CD4-positive, alpha-beta T cell treated with Interleukin-4 for 1 hour (primary cell): ENCODE measurements around the gene ALKAL2.

ENCODE experiments used
- DNase-seq, 2 donors: peaks; one replicate each; pipeline ENCODE4 v3.0.0-alpha.2; 2020 to 2022

ALKAL2 gene

DNA sequence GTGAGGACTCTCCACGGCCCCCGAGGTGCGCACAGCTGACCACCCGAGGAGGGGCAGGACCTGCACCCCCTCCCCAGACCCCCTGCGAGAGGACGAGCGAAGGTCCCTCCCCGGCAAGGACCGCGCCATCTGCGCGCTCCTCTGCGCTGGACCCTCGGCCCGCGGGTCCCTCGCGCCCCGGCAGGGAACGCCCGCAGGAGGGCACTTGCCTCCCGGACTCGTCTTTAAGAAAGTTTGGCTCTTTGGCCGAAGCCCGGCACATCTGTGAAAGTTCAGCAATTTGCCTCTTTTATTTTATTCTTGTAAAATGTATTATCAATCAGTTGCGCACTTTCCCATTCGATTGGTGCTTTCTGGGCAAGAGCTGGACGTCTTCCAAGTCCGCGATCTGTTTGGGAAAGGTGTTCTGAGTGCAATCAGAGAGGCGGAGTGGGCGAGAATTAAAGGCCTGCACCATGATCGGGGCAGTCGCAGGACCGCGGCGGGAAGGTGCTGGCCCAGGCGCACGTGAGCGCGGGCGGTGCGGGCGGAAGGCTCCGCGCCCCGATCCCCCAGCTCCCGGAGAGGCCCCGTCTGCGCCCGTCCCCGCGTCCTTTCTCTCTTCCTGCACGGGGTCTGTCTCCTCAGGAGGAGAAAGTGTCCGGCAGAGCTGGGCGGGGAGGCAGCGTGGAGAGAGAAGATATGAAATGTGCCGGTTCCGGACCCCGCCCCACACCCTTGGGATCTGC, 1.6 kb upstream of the ALKAL2 start:
- no peak for DNase-seq

GRCh38 chr2:288758-289361, 969 bp upstream of the ALKAL2 start:
- no peak for DNase-seq

- DNase-seq: no peak
Measured at GRCh38 chr2:287471-287885, 413 bp downstream of the ALKAL2 start.

DNA sequence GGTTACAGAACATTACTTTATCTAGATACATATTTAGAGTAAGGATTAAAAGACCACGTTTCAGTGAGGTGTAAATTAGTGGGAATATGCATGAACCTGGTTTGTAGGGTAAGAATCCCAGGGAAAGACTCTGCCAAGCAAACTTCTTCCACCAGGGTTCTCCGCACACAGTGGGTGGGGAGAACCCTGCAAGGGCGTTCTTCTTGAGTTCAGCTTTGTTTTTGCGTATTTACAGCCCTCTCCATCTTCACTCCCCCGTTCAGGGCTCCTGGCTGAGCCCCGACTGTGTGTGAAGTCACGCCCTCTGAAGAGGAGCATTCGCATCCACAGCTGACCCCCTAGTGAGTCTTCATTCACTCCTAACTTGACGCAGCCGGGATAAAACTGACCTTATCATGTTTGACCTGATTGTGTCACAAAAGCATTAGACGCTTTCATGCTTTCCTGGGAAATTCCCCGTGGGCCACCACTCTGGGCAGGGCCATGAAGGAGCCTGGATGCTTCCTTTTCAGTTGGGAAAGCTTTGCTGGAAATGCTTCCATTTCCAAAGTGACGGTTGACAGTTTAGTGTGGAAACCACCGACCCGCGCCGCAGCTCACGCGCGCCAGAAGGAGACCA, 1.0 kb downstream of the ALKAL2 start:
- no peak for DNase-seq

DNA sequence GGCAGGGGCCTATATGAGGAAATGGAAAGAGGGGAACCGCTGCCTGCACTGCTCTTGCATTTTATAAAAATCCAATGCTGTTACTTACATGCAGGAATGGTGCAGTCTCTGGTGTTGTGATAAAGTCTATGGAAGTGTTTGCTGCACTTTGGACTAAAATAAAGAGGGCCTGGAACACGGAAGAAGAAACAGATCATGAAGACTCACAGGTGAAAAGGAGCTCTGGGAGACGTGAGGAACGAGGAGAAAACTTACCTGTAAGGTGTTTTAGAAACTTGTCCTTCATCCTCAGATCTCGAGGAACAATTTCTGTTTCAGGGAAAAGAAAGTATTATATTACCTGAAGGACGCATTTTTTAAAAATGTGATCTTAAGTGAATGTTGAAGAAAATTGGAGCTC, 1.9 kb downstream of the ALKAL2 start:
- no peak for DNase-seq

DNA sequence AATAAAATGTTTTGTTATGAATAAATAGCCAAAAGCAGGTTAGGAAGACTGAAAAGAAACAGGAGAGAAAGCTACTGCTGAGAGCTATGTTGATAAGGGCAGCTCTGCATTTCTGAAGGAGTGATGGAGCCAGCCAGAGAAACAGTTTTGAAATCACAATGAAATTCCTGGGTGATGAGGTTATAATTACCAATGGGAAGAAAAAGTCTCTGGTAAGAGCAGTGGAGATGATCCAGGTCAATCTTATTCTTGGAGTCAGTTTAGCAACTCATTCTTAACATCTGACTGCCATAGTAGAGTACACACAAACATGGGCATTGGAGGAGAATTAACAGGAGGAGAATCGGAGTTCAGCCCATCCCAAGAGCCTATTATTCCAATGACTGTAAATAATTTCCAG, 2.4 kb downstream of the ALKAL2 start:
- DNase-seq: no peak

- DNase-seq: no peak
Measured at GRCh38 chr2:284896-285492, 2.9 kb downstream of the ALKAL2 start.

GRCh38 chr2:283996-284794, 3.7 kb downstream of the ALKAL2 start:
- no peak for DNase-seq

- no peak for DNase-seq
Measured at GRCh38 chr2:282371-283263, 5.3 kb downstream of the ALKAL2 start.

DNA sequence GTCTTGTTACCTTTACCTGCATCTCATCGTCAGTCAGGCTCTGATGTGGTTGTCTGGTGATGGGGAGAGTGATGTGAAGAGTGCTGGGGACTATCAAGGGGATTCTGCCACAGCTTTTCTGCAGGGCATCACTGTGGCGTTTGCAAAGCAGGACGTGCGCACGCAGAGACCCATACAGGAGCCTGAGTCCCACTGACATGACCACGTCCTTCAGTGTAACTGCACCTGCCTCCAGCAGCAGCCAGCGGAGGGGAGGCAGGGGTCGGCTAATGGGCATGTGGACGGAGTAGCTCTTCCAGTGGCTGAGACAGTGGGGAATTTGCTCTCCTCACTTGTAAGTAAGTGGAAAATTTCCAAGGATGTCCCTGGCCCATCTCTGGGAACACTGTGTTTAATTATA, 6.5 kb downstream of the ALKAL2 start:
- DNase-seq: no peak

DNA sequence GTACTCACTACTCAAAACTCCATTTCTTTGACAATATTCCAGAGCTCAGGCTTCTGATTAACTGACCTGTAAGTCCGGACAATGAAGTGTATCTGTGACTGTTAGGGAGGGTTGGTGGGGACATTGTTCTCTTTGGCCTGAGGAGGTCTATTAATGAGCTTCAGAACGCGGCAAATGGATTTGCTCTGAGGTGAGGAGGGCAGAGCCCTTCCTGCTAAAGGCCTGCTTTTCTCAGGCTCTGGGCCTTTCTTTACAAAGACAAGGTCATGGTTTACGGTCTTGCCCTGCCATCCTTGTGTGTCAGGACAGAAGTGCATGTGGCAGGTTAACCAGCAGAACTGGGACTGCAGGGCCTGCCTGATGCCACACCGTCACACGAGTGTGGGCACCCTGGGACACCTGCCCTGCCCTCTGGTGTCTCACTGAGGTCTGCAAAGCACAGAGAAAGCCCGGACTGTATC, 7.2 kb downstream of the ALKAL2 start:
- DNase-seq: no peak

- DNase-seq: no peak
Measured at GRCh38 chr2:279956-280649, 7.8 kb downstream of the ALKAL2 start.

DNA sequence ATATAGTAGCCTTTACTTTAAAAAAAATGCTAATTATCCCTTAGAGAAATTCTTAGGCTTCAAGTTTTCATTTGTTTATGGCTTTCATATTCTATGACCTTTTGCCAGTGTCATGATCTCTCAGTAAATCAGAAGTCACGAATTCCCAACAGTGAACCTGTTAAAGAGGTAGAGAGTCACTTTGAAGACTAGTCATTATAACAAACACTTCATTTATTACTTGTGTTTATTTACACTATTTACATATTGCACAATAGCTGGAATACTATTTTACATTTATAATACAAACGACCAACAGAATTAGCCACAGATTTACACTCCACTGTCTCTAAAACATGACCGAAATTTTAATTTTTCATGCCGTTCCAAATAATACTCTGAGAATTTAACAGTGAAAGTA, 8.5 kb downstream of the ALKAL2 start:
- no peak for DNase-seq

DNA sequence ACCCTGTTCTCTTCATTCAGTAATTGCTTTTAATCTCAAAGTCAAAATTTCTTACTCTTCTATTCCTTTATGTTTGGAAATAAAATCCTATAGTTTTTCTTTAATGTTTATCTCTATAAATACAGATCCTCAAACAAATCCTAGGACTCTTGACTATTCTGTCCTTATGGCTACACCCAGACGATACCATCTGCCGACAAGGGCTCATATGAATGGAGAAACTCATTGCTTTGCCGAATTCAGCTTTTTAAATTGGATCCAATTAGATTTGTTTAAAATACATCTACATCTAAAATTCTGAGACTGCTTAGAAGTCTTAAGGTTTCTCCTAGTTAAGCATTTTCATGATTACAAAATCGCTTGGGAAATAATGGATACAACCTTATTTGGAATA, 9.0 kb downstream of the ALKAL2 start:
- DNase-seq: no peak

DNA sequence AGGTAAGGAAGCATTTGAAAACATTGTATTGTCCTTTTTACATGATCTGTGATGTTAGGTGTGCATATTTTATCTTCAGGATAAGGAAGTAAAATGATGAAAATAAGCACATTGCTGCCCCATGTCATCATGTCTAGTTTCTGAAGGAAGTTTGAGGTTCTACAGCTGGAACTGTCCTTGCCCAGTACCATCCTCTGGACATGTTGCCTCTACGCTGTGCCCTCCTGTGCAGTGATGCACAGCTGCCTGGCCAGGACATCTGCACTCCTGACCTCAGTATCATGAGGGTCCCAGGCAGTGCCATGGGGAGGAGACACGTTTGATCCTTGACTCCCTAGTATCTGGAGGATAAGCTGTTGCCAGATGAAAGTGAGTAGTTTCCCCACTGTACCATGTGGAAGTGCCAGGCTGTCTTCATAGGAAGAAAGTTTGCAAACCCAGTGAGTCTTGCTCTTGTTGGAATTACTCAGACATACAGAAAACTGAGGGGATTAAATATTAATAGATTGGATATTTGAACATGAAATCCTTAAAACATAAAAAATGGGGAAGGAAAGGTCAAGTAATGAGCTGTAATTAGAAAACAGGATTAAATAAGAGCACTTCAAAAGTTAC, 9.5 kb downstream of the ALKAL2 start:
- no peak for DNase-seq

DNA sequence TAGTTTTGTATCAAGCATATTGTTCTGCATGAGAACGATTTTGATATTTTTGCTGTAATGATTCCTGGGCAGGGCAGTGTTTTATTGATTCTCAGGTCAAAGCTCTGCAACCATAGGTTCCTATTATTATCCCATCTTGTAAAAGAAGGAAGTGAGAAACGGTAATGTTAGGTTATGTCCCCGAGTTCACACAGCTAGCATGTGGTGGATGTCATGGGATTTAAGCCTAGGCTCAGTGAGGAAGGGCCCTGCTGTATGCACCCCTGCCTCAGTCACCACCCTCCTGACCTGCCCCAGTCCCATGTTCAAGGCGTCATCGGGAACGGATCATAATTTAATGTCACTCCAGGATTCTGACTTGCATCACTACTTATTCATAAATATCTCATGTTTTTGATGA, 12.4 kb downstream of the ALKAL2 start:
- no peak for DNase-seq

DNA sequence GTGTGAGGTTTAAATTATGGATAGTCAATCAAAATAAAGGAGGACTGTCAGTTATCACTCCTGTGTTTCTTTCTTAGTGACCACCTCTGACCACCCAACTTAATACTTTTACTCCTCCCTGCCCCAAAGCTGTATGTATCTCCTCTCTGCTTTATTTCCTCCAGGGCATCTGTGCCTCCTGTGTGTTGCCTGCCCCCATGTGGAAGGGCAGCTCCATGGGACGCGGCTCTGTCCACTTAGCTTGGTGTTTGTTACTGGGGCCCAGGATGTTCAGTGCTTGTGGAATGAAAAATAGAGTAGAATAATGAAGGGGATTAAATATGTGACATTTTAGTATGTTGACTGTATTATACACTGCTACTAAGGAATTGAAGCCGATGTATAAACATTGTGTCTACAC, 13.4 kb downstream of the ALKAL2 start:
- no peak for DNase-seq

DNA sequence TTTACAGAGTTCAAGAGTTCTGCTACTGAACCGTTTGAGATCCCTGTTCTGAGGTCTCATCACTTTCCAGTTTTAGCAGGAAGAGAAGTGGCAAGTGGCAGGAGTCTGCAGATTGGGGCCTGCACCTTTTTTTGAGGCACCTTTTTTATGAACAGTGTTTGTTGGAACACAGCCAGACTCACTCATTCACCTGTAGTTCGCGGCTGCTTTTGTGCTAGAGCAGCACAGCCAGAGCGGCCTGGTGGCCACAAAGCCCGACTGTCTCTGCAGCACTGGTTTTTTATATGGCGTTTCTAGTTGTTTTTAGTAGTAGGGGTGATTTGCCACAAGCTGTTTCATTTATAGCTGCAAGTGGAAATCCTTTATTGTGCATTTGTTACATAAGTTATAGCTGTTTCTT, 14.6 kb downstream of the ALKAL2 start:
- no peak for DNase-seq

- no peak for DNase-seq
Measured at GRCh38 chr2:271917-272316, 16.0 kb downstream of the ALKAL2 start.

DNA sequence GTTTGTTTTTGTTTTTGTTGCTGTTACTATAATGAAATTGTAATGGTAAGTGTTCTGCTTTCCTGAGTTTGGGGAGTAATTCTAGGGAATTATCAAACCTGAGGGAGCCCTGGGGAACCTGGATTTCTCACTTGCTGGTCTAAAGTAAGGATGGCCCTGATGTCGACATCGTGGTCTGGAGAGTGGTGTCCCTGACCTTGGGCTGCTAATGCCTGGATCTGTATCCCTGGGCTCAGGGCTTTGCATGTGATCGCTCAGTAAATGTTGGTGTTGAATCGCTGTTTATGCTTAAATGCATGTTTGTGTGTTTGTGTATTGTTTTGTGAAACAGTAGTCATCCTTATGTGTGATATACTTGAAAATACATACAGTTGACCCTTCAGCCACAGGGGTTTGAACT, 17.0 kb downstream of the ALKAL2 start:
- DNase-seq: no peak
